NCI-H524 (cell line): ENCODE results near the gene NOTCH3.

Experiments
- DNase-seq, 2 experiments: peaks; one replicate each; lab custom pipeline; 2025; lab: John Stamatoyannopoulos, UW

The NOTCH3 gene

DNA sequence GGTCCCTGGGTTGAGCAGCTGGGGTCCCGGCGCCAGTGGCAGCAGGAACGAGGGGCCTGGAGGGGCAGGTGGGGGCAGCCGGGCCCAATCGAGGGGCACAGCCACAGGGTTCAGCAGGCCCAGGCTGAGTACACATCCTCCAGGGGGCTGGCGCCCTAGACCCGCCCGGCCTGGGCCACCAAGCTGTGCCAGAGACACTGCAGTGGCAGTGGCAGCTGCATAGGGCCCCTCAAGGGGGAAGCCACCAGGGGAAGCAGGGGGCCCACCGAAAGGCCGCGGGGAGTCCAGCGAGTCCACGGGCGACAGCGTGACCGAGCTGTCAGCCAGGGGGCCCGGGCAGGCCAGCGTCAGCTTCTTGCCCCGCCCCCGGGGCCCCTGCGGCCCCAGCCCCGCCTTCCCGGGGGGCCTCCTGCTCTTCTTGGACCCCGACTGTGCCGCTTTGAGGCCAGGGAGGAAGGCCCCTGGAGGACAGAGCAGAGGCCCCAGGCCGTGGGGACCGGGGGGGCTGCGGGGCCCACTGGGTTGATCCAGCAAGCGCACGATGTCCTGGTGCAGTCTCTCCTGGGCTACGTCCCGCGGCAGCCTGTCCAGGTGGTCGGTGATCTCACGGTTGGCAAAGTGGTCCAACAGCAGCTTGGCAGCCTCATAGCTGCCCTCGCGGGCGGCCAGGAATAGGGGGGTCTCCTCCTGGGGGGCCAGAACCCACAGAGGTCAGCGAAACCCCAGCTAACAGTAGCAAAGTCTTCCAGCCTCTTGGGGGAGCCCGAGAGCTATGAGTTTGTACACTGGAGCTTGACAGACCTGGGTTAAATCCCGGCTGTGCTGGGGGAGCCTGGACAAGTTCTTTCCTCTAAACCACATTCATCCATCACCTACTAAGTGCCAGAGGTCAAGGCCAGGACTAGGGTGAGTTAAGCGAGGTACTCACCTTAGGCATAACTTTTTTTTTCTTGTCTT, 39.5 kb downstream of the NOTCH3 start:
- DNase-seq, result peak; percentile 50 to 55

DNA sequence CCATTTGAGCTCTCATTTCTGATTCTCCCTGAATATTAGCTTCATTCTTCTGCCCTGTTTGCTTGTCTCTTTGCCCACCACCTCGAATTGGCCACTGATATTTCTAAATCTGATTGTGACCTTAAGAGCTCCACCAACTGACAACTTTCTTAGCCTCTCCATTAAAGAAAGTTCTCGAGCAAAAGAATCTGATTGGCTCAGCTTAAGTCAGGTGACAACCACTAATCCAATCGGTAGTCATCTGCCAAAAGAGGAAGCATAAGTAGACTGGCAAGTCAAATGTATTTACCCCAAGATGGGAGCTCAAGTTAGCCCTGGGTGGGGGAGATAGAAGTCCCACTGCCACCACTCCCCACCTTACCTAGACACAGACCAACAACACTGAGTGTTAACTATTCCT, 41.5 kb downstream of the NOTCH3 start:
- no peak for DNase-seq

DNA sequence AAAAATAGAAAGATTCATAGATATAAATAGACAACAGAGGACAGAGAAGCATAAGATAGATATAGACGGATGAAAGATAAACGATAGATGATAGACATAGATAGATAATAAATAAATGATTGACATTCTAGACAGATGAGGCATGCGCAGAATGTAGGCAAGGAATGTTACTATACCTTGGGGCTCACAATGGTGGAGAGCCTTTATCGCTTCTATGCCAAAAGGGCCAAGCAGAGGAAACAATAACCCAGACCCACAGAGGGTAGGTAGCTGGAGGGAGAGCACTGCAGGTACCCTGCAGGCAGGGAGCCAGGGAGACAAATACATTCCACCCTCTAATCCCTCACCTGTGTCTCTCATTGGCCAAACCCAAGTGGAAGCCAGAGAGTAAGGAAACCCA, 44.4 kb downstream of the NOTCH3 start:
- DNase-seq, result no peak

DNA sequence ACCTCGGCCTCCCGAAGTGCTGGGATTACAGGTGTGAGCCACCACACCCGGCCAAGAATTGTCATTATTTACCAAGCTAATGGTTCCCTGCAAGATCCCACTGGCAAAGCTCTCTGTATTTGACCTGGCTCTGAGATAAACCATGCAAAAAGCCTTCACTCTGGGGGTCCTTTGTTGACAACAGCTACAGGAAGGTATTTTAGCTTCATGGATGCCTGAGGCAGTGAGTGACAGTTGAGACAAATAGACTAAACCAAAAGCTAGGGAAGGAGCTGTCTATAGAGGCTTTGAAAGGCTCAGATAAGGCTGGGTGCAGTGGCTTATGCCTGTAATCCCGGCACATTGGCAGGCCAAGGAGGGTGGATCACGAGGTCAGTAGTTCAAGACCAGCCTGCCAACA, 45.5 kb downstream of the NOTCH3 start:
- DNase-seq, result no peak

DNA sequence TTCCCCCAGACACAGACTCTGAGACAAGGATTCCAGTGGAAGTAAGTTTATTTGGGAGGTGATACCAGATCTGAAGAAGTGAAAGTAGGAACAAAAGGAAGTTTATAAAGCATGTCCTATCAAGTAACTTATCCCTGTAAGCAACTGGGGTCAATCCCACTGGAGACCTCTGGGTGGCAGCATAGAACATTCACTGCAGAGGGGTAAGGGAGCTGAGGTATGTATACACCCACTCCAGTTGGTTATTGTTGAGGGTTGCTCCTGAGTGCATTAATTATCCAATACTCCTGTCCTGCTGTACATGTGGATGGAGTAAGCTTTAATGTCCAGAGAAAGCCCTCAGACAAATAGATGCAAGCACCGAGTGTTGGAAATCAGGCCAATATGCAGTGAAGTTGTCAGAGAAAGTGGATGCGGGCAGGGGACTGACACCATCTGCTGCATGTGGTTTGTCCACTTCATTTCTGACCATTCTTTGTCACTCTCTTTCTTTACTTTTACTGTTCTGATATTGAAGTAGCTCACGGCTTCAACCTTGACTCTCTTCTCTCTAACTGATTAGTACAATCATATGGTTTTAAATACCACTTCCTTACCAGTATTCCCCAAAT, 46.7 kb downstream of the NOTCH3 start:
- DNase-seq, result peak; percentile 37 to 66

DNA sequence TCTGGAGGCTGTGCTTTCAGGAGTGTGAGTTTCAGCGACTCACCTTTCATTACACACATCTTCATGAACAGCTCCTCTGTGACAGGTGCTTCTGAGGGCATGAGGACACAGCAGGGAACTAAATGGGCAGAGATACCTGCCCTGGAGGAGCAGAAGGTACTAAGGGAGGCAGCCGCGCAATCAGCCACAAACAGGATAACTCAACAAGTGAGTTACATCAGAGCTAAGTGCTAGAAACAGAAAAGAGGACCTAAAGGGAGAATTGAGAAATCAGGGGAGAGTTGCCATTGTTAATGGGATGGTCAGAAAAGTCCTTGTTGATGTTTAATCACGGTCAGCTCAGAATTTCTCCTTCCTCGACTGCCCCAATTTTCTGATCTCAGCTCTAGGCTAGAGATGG, 51.1 kb downstream of the NOTCH3 start:
- no peak for DNase-seq

DNA sequence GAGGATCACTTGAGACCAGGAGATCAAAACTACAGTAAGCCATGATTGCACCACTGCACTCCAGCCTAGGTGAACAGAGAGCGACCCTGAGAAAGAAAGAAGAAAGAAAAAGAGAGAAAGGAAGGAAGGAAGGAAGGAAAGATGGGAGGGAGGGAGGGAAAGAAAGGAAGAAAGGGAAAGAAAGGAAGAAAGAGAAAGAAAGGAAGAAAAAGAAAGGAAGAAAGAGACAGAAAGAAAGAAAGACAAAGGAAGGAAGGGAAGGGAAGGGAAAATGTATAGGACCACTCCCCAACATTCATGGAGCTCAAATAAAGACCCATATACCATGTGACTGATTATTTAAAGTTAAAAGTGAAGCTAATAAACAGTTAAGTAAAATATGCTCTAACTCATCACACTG, 53.7 kb downstream of the NOTCH3 start:
- DNase-seq, result no peak

DNA sequence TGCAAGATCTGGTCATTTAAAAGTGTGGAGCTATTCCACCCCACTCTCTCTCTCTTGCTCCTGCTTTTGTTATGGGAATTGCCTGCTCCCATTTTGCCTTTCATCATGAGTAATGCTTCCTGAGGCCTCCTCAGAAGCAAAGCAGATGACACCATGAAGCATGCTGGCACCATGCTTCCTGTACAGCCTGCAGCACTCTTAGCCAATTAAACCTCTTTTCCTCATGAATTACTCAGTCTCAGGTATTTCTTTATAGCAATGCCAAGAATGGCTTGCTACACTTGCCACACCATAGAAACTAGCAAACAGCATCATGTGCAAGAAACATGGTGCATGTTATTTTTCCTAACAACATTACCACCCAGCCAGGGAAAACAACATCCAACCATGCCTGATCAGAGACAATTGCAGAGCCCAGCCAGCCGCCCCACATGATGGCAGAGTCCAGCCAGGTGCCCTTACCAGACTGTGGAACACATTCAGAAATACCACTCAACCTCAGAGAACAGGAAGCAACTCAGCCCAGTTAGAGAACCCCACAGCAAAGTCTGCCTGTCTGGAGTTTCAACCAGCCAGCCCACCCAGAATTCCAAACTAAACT, 56.6 kb downstream of the NOTCH3 start:
- DNase-seq, result no peak

DNA sequence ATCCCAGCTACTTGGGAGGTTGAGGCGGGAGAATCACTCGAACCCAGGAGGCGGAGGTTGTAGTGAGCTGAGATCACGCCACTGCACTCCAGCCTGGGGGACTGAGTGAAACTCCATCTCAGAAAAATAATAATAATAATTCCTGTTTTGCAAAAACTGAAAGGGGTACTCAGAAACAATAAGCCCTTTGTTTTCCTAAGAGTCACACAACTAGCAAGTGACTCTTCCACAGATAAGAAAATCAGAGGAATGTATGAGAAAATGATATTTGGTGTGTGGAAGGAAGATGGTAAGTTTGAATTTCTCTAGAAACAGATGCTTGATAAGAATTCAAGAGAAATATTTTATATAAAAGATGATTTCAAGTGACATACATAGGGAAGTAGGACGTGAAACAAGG, 58.5 kb downstream of the NOTCH3 start:
- no peak for DNase-seq

DNA sequence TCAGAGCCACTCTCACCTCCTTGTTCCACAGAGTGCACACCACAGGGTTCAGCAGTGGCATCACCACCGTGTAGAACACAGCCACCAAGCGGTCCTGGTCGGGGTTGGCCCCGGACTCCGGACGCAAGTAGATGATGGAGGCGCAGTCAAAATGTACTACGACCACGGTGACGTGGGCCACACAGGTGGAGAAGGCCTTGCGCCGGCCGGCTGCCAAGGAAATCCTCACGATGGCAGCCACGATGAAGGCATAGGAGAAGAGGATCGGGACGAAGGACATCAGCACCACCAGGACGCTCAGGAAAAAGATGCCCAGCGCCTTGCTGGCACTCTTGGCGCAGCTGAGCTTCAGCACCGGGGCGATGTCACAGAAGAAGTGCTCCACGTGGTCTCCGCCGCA, 59.7 kb downstream of the NOTCH3 start:
- no peak for DNase-seq

DNA sequence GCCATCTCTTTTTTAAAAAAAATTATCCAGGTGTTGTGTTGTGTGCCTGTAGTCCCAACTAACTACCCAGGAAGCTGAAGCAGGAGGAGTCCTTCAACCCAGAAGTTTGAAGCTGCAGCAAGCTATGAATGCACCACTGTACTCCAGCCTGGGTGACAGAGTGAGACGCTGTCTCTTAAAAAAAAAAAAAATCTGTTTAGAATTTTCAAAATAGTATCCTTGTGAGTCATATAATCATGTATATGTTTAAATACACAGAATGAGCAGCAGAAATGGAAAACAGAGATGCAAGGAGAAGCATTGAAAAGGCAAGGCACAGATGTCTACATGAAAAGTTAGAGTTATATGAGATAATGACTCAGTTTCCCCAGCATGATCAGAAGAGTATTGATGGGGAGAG, 62.4 kb downstream of the NOTCH3 start:
- no peak for DNase-seq

DNA sequence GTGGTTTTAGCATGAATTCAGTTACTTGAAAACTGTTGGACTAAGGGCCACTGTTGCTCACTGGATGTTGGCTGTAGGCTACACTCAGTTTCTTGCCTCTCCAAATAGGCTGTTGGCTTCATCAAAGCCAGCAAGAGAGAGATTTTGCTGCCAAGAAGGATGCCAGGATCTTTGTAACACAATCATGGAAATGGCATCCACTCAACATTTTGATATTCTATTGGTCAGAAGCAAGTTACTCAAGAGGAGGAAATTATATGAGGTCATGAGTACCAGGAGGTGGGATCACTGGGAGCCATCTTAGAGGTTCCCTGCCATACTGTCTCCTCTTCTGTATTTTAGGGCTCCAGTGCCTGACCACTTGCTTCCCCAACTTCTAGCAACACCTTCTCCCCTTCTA, 63.0 kb downstream of the NOTCH3 start:
- DNase-seq, result no peak

DNA sequence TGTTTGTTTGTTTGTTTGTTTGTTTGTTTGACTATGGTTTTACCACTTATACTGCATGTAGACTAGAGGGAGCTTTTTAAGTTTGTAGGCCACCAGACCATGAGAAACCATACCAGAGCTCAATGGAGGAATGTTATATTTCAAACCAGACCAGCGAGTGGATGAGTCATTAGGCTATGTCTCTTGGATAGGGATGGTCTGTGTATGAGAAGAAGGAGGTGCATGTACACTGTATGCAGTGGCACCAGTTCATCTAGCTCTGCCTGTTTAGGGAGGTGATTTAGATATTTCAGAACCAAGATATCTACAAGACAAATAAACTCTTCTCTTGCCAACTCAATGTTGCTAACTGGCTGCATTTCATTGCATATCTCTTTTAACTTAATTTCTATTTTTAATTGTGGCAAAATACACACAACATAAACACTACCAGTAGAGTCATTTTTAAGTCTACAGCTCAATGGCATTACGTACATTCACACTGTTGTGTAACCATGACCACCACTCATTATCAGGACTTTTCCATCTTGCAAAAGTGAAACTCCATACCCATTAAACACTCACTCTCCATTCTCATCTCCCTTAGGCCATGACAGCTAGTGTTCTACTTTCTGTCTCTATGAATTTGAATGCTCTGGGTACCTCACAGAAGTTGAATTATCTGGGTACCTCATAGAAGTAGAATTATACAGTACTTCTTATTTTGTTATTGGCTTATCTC, 64.4 kb downstream of the NOTCH3 start:
- no peak for DNase-seq

DNA sequence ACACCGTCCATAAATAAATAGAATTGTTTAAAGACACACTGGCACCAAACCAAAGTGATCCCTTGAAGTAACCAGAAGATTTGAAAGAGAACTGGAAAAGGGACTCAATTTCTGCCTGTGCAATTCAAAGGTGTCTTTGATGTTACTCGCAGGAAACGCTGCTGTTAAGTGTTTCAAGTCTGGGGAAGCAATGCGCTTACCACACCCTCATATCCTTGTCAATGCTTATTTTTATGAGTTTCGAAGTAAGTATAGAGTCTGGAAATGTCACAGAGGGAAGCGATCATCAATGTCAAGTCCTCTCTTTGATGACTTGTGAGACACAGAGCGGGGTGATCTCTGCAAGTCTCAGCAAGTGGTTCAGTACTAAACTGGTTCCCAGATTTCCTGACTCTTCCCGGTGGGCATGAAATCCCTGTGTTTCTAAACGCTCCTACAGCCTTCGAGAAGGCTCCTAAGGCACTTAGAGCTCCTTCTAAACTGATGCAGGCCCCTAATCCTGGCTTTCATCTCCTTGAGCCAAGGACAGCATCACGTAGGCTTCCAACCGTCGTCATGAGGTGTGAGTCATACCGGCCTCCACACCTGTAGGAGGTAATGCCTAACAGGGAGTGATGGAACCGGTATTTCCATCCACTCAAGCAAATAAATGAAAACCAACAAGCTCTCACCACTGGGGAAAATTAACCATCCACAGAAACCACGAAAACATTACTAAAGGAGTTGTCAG, 70.8 kb downstream of the NOTCH3 start:
- DNase-seq, result no peak

DNA sequence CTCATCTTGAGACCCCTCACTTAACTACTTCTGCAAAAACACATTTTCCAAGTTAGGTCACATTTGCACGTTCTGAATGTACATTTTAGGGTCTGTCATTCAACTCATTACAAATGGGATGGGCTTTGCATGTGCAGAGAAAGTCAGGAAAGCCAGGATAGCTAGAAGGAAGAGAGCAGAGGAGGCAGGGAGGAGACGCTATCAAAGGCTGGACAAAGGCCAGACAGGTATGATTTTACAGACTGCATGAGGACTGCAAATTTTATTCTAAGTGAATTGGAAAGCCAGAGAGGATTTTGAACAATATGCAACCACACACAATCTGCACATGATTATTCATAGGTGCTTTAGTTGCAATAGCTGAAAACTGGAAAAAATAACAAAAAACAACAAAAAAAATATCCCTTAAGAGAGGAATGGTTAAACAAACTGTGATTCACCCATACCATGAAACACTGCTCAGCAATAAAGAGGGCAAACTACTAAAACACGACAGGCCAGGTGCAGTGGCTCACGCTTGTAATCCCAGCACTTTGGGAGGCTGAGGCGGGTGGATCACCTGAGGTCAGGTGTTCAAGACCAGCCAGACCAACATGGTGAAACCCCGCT, 72.5 kb downstream of the NOTCH3 start:
- no peak for DNase-seq

DNA sequence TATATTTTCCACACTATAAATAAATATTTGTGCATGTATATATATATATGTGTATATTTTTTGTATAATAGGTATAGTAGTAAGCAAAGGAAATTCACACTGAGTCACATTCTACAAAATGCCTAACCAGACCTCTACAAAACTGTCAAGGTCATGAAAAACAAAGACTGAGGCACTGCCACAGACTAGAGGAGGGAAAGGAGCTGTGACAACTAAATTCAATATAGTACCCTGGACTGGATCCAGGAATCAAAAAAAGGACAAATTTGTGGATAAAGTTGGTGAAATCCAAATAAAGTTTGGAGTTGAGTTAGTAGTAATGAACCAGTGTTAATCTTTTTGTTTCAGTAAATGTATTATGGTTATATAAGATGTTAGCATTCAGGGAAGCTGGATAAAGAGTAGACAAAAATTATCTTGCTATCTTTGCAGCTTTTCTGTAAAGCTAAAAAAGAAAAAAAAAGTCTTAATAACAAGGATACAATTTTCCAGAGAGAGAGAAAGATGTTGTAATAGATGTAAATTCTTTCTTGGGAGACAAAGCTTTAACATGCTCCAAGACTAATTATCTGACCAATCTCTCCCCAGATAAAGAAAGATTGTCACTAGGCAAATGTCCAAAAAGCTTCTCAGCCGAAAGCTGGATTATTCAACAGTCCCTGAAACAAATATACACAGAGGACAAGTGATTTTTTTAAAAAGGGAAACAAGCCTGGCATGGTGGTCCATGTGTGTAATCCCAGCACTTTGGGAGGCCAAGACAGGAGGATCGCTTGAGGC, 74.5 kb downstream of the NOTCH3 start:
- DNase-seq, result no peak

DNA sequence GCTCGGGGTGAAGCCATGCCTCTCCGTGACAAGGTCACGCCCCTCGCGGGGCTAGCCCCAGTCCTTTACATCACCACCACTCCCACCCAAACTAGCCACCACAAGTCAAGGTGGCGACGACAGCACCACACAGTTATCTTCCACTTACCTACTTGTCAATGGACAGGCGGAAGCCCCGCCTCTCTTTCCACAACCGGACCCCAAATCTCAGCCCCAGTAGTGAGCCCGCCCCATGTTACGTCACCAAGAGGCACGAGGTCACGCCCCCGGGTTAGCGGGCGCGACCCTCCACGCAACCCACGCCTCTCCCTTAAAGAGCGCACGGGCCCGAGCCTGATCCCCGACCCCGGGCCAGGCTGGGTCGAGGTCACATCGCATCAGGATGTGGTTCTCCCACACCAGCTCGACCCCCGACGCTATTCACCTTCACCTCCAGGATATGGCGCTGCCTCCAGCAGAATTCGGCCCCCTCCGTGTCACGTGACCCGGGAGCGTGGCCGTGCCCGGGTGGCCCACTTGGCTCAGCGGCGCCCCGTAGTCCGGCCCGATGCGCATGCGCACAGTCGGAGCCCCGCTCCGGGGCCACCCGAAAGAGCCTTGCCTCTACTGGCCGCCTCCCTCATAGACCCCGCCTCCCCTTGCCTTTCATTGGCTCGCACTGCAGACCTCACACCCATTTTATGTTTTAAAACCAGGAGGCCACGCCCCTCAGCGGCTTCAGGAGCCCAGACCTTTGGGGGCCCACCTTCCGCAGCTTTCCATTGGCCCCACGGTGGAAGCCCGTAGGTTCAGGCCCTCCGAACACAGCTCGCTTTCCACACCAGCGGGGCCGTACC, 75.3 kb downstream of the NOTCH3 start:
- peak; percentile 99 to 100 for DNase-seq

DNA sequence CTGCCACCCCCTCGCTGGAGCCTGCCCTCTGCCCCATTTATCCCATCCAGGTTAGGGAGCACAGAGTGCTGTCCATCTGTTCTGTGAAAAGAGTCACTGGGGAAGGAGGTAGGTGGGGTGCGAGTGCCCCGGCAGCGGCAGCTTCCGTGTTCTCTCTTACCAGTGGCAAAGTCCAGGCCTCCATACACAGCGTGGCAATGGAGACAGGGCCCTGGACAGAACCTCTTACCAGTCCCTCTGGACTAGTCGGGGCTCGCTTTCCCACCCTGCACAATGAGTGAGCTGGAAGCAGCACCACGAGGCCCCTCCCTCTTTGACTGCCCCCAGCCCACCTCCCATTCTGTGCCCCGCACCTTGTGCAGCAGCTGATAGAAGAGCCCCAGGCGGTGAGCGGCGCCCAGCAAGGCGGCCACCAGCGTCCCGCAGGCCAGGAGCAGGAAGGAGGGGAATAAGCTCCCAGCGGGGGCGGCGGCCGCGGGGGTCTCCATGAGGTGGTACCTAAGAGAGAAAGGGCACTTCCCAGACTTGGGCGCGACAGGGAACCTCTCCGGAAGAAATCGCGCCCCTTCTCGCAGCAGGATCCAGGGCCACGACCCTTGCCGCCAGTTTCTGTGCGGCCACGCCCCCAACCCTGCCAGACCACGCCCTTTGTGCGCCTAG, 76.1 kb downstream of the NOTCH3 start:
- peak in 1 of 2 experiments; percentile 42 for DNase-seq

DNA sequence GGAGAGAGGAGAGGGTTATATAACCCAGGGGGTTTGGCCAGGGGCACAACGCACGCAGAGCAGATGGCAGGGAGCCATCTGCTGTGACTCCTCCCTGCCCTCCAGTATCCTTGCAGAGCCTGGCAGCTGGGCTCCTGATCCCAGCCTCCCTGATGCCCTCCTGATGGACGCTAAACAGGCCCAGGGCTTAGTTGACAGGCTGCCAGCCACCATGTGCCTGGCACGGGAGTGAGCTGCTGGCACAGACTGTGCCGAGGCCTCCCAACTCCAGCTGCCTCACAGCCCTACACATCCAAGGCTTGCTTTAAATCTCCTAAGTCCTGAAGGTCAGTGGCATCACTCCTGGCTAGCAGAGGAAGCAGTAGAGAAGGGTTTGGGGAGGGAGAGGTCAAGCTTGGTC, 76.9 kb downstream of the NOTCH3 start:
- DNase-seq, result peak; percentile 97 to 99
